Measurements from ENCODE around the gene STK24.

Gene STK24

DNA sequence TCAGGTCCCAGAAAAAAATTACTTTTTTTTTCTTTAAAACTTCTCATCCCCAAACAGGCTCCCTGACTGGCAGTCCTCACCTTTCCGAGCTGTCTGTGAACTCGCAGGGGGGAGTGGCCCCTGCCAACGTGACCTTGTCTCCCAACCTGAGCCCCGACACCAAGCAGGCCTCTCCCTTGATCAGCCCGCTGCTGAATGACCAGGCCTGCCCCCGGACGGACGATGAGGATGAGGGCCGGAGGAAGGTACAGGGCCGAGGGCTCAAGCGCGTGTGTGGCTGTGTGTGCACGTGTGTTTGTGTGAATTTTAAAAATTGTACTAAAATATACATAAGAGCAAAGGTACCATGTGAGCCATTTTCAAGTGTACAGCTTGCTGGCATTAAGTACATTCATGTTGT lies 167.6 kb downstream of the STK24 start:
- Histone ChIP-seq H3K9me3 (ENCODE audit: control insufficient read depth, low read depth, low read length) (no peaks in the 10 kb centered on the region), H3K36me3 (ENCODE audit: control insufficient read depth, low read depth, low read length) (peaks cover 3% of the 10 kb centered on the region), H3K27me3 (ENCODE audit: control insufficient read depth, insufficient read depth, low read length) (no peaks in the 10 kb centered on the region), H3K9ac (ENCODE audit: low read length) (no peak overlapping the region), H3K4me1 (ENCODE audit: control insufficient read depth, low read depth, low read length) (peaks cover 3% of the 10 kb centered on the region), H3K4me3 (ENCODE audit: low read length) (no peak overlapping the region), H3K27ac (ENCODE audit: low read length) (no peak overlapping the region)

DNA sequence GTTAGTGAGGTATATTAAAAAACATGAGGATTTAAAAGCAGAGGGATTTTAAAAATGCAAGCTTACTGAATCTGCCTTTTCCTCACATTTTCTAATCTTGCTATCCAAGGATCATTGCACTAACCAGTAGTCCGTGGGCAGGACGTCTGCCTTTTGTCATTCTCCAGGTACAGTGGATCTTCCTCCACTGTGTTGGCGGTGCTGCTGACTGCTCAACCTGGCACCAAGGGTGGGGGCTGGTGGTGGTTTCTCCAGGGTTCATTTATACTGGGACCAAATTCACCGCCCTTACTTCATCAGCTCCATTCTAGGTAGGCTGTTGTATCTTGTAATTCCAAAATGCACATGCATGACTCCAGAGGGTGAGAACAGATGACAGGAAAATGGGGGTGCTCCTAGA lies 169.3 kb downstream of the STK24 start:
- Histone ChIP-seq H3K36me3 (ENCODE audit: control insufficient read depth, low read depth, low read length) (peaks cover 3% of the 10 kb centered on the region), H3K4me3 (ENCODE audit: low read length) (no peak overlapping the region), H3K9ac (ENCODE audit: low read length) (no peak overlapping the region), H3K4me1 (ENCODE audit: control insufficient read depth, low read depth, low read length) (peaks cover 3% of the 10 kb centered on the region), H3K9me3 (ENCODE audit: control insufficient read depth, low read depth, low read length) (no peaks in the 10 kb centered on the region), H3K27me3 (ENCODE audit: control insufficient read depth, insufficient read depth, low read length) (no peaks in the 10 kb centered on the region), H3K27ac (ENCODE audit: low read length) (no peak overlapping the region)

DNA sequence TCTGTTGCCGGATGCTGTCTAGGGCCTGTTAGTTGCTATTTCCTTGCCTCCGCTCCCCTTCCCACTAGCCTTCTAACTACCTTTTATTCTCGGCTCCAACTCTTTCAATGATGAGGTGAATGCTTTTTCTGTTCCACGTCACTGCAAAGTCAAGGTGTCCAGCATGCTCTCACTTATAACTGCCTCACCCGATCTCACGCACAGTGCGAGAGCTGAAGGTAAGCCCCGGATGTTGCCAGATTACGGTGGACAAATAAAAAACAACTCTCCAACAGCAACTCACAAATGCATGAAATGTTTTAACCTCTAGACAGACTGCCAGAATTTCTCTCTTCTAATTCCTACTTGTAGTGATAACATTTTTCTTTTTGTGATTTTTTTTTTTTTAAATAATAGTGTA lies 169.9 kb downstream of the STK24 start:
- Histone ChIP-seq H3K9ac (ENCODE audit: low read length) (no peak overlapping the region), H3K4me3 (ENCODE audit: low read length) (no peak overlapping the region), H3K27me3 (ENCODE audit: control insufficient read depth, insufficient read depth, low read length) (no peaks in the 10 kb centered on the region), H3K27ac (ENCODE audit: low read length) (no peak overlapping the region), H3K4me1 (ENCODE audit: control insufficient read depth, low read depth, low read length) (peaks cover 3% of the 10 kb centered on the region), H3K36me3 (ENCODE audit: control insufficient read depth, low read depth, low read length) (peaks cover 2% of the 10 kb centered on the region), H3K9me3 (ENCODE audit: control insufficient read depth, low read depth, low read length) (no peaks in the 10 kb centered on the region)

DNA sequence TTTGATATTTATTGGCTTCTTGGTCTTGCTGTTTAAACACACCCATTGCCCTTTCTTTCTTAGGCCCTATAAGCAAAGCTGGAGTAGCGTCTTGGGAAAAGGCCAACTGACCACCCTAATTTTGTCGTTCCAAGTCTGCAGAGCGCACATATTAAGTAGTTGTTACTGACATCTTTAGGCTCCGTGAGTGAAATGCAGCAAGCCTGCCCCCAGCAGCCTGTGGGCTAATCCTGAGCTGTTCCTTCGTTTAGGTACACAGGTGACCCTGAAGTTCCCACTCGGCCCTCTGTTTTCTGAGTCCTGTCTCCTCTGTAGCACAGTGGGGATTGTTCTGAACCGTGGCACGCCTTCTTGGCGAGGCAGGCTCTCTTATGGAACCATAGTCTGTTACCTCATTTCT lies 170.5 kb downstream of the STK24 start:
- H3K27ac ChIP-seq (ENCODE audit: low read length), result no peak overlapping the region
- no peaks in the 10 kb centered on the region for H3K36me3 ChIP-seq (ENCODE audit: control insufficient read depth, low read depth, low read length)
- peaks cover 3% of the 10 kb centered on the region for H3K4me1 ChIP-seq (ENCODE audit: control insufficient read depth, low read depth, low read length)
- no peaks in the 10 kb centered on the region for H3K27me3 ChIP-seq (ENCODE audit: control insufficient read depth, insufficient read depth, low read length)
- no peak overlapping the region for H3K4me3 ChIP-seq (ENCODE audit: low read length)
- no peaks in the 10 kb centered on the region for H3K9me3 ChIP-seq (ENCODE audit: control insufficient read depth, low read depth, low read length)
- no peak overlapping the region for H3K9ac ChIP-seq (ENCODE audit: low read length)

DNA sequence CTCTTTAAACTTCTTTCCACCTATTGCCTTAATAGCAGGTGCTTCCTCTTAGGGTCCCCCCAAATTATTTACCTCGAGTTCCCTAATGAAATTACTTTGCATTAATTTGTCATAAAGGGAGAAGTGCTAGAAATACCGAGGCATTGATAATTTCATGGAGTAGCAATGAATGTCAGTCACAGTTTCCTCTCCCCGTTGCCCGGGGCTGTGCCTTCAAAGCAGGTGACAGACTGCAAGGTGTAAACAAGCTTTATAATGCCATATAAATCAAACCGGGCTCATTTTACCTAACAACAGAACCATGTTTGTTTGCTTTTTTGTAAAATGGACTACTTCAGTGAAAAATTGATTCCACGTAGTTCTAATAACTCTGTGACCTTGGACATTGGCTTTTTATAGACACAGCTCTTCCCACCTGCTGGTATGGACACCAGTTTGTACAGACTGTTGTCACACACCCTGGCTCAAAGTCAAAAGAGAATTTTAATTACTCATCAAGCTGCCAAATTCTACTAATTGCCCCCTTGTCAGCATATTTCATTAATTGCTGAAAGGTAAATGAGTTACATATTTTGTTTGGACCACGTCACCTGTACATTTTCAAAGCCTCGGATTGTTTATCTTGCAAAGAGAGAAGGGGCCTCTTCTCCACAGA lies 171.1 kb downstream of the STK24 start:
- H3K9me3 ChIP-seq (ENCODE audit: control insufficient read depth, low read depth, low read length), result no peaks in the 10 kb centered on the region
- H3K4me3 ChIP-seq (ENCODE audit: low read length), result no peak overlapping the region
- no peaks in the 10 kb centered on the region for H3K27me3 ChIP-seq (ENCODE audit: control insufficient read depth, insufficient read depth, low read length)
- no peak overlapping the region for H3K9ac ChIP-seq (ENCODE audit: low read length)
- no peaks in the 10 kb centered on the region for H3K36me3 ChIP-seq (ENCODE audit: control insufficient read depth, low read depth, low read length)
- H3K27ac ChIP-seq (ENCODE audit: low read length), result no peak overlapping the region
- peaks cover 3% of the 10 kb centered on the region for H3K4me1 ChIP-seq (ENCODE audit: control insufficient read depth, low read depth, low read length)

DNA sequence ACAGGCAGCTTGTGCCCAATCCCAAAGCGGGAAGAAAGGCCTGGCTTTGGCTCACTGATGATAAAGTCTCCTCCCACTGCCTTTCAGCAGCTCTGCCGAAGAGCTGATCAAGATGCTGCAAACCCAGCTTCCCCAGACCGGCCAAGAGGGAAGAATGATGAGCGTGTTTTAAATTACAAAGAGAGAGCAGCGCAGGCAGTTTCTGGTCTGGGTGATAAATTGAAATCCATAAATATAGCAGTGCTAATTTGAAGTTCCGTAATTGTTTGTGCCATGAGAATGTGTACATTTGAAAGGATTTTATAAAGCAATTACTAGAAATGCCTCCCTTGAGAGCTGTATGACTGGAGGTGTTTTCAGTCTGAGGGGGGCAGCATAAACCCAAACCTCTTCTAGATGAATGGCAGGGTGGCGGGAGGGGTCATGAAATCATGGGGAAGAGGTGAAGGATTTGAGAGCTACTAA lies 171.8 kb downstream of the STK24 start:
- no peak overlapping the region for H3K9ac ChIP-seq (ENCODE audit: low read length)
- no peak overlapping the region for H3K27ac ChIP-seq (ENCODE audit: low read length)
- H3K27me3 ChIP-seq (ENCODE audit: control insufficient read depth, insufficient read depth, low read length), result no peaks in the 10 kb centered on the region
- H3K9me3 ChIP-seq (ENCODE audit: control insufficient read depth, low read depth, low read length), result no peaks in the 10 kb centered on the region
- H3K4me1 ChIP-seq (ENCODE audit: control insufficient read depth, low read depth, low read length), result peaks cover 3% of the 10 kb centered on the region
- no peak overlapping the region for H3K4me3 ChIP-seq (ENCODE audit: low read length)
- no peaks in the 10 kb centered on the region for H3K36me3 ChIP-seq (ENCODE audit: control insufficient read depth, low read depth, low read length)

DNA sequence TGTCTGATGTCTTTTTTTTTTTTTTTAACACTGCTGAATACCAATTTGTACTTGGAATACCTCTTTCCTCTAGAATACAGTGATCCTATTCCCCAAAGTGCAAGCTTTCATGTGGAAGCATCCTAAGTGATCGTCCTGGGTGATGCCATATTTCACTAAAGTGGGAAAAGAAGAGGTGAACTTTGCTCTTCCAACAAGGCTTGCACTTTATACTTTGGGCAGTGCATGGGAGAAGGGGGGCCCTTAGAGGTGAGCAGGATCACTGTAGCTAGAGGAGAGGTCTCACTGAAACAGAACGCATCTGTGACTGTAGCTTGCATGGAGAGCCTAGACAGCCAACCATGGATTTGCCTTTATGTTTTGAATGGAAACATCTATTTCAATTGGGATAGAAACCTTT lies 173.8 kb downstream of the STK24 start:
- no peaks in the 10 kb centered on the region for H3K27me3 ChIP-seq (ENCODE audit: control insufficient read depth, insufficient read depth, low read length)
- H3K36me3 ChIP-seq (ENCODE audit: control insufficient read depth, low read depth, low read length), result no peaks in the 10 kb centered on the region
- peaks cover 6% of the 10 kb centered on the region for H3K4me1 ChIP-seq (ENCODE audit: control insufficient read depth, low read depth, low read length)
- H3K27ac ChIP-seq (ENCODE audit: low read length), result no peak overlapping the region
- no peak overlapping the region for H3K9ac ChIP-seq (ENCODE audit: low read length)
- H3K4me3 ChIP-seq (ENCODE audit: low read length), result no peak overlapping the region
- H3K9me3 ChIP-seq (ENCODE audit: control insufficient read depth, low read depth, low read length), result no peaks in the 10 kb centered on the region

DNA sequence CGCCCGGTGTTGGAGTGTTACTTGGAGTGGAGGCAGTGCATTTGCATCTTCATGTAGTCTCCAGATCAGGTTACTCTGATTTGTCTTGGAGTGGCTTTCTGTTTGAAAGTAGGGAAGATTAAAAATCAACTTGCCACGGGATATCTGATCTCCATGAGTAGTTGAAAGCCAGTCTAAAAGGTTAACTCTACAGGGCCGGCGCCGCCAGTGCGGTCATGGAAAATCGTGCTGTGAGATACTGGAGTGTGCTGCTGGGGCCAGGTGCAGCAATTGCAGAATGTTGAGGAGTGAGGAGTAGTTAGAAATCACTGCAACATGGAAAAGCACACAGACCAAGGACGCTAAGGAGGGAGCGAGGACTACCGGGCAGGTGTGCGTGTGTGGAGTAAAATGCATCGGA lies 175.0 kb downstream of the STK24 start:
- Histone ChIP-seq H3K9ac (ENCODE audit: low read length) (no peak overlapping the region), H3K9me3 (ENCODE audit: control insufficient read depth, low read depth, low read length) (no peaks in the 10 kb centered on the region), H3K27ac (ENCODE audit: low read length) (no peak overlapping the region), H3K36me3 (ENCODE audit: control insufficient read depth, low read depth, low read length) (no peaks in the 10 kb centered on the region), H3K27me3 (ENCODE audit: control insufficient read depth, insufficient read depth, low read length) (no peaks in the 10 kb centered on the region), H3K4me3 (ENCODE audit: low read length) (no peak overlapping the region), H3K4me1 (ENCODE audit: control insufficient read depth, low read depth, low read length) (peaks cover 11% of the 10 kb centered on the region)

DNA sequence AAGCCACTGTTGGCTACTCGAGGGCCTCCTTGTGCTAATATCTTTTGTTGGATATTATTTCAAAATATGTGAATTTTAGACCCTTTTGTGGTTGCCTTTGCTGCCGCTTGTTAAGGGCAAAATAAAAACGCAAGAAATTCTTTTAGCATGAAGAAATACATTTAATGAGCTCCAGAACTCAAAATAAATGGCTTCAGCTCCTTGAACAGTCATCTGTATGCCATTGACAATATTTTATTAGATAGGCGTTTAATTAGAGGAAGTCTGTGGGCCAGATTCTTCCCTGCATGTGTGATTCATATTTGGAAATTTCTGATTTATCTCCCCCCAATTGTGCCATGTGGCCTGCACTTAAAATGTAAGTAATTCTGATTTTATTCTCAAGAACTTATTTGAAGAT lies 177.2 kb downstream of the STK24 start:
- Histone ChIP-seq H3K27ac (ENCODE audit: low read length) (no peak overlapping the region), H3K36me3 (ENCODE audit: control insufficient read depth, low read depth, low read length) (peaks cover 8% of the 10 kb centered on the region), H3K9me3 (ENCODE audit: control insufficient read depth, low read depth, low read length) (no peaks in the 10 kb centered on the region), H3K4me3 (ENCODE audit: low read length) (no peak overlapping the region), H3K9ac (ENCODE audit: low read length) (no peak overlapping the region), H3K27me3 (ENCODE audit: control insufficient read depth, insufficient read depth, low read length) (no peaks in the 10 kb centered on the region), H3K4me1 (ENCODE audit: control insufficient read depth, low read depth, low read length) (peaks cover 9% of the 10 kb centered on the region)

DNA sequence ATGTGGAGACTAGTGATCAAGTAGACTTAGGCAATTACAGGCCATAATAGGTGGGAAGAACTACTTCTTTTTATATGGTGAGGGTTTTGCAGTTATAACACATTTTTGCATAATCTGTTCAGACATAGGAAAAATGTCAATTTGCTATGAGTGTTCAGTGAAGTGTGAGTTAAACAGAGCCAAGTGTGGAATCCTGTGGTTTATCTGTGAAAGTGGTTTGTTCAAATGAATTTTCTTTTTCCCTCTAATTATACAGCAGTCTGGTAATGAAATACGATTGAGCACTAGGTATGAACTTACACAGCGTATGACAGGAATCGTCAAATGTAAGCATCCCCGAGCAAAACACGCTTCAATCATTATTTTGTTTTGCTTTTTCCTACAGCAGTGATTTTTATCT lies 178.3 kb downstream of the STK24 start:
- Histone ChIP-seq H3K27me3 (ENCODE audit: control insufficient read depth, insufficient read depth, low read length) (no peaks in the 10 kb centered on the region), H3K9ac (ENCODE audit: low read length) (no peak overlapping the region), H3K36me3 (ENCODE audit: control insufficient read depth, low read depth, low read length) (peaks cover 8% of the 10 kb centered on the region), H3K27ac (ENCODE audit: low read length) (no peak overlapping the region), H3K4me3 (ENCODE audit: low read length) (no peak overlapping the region), H3K9me3 (ENCODE audit: control insufficient read depth, low read depth, low read length) (no peaks in the 10 kb centered on the region), H3K4me1 (ENCODE audit: control insufficient read depth, low read depth, low read length) (peaks cover 8% of the 10 kb centered on the region)

DNA sequence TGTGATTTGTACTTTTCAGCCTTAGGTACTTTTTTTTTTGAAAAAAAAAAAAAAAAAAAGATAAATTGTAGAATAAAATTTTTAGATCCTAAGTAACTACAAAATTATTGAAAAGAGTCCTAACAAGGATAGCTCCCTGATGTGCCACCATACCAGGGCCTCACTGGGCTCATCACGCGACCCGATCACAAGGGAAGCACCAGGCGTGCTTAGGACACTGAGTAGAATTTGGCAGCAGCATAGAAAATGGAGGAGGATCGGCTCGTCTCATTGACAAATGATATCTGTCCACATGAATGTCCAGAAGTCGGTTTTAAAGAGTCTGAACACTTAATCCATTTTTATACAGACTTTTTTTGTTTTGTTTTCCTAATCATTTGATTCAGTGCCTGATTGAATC lies 179.0 kb downstream of the STK24 start:
- Histone ChIP-seq H3K27me3 (ENCODE audit: control insufficient read depth, insufficient read depth, low read length) (no peaks in the 10 kb centered on the region), H3K9me3 (ENCODE audit: control insufficient read depth, low read depth, low read length) (no peaks in the 10 kb centered on the region), H3K36me3 (ENCODE audit: control insufficient read depth, low read depth, low read length) (peaks cover 13% of the 10 kb centered on the region), H3K4me1 (ENCODE audit: control insufficient read depth, low read depth, low read length) (peaks cover 8% of the 10 kb centered on the region), H3K9ac (ENCODE audit: low read length) (no peak overlapping the region), H3K27ac (ENCODE audit: low read length) (no peak overlapping the region), H3K4me3 (ENCODE audit: low read length) (no peak overlapping the region)

DNA sequence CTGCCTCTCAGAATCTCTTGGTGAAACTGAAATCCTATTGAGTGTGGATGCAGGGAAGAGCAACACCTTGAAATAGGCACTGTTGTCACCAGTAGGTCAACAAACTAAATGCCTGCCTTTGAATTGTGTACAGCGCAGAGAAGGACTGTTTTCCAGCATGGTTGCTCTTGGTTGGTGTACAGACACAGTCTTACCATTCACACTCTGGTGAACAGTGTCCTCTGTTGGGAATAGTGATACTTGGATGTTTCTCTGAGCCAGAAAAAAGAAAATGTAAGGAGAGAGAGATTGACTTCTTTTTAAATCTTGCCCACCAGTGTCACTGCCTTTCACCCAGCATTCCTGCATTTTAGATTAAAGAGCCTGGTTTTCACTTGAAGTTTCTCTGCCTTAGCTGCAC lies 179.7 kb downstream of the STK24 start:
- Histone ChIP-seq H3K27ac (ENCODE audit: low read length) (no peak overlapping the region), H3K36me3 (ENCODE audit: control insufficient read depth, low read depth, low read length) (peaks cover 16% of the 10 kb centered on the region), H3K4me3 (ENCODE audit: low read length) (no peak overlapping the region), H3K4me1 (ENCODE audit: control insufficient read depth, low read depth, low read length) (peaks cover 8% of the 10 kb centered on the region), H3K9me3 (ENCODE audit: control insufficient read depth, low read depth, low read length) (no peaks in the 10 kb centered on the region), H3K27me3 (ENCODE audit: control insufficient read depth, insufficient read depth, low read length) (no peaks in the 10 kb centered on the region), H3K9ac (ENCODE audit: low read length) (no peak overlapping the region)

Data from iPS-18a (cell line).